SW480 (cell line): ENCODE data around the gene CKAP2L.
A peak's percentile ranks its signal among the peaks of the same experiment; 100 is the strongest.

ENCODE experiments used
- DNase-seq: peaks from one replicate; pipeline ENCODE4 v3.0.0-alpha.2; 2016; ENCODE audit warnings: low spot score

The CKAP2L gene

GRCh38 chr2:112791693-112792230 lies 27.4 kb upstream of the CKAP2L start:
- no peak for DNase-seq

- DNase-seq = no peak
These were observed 26.6 kb upstream of the CKAP2L start for GRCh38 chr2:112791019-112791418.

DNA sequence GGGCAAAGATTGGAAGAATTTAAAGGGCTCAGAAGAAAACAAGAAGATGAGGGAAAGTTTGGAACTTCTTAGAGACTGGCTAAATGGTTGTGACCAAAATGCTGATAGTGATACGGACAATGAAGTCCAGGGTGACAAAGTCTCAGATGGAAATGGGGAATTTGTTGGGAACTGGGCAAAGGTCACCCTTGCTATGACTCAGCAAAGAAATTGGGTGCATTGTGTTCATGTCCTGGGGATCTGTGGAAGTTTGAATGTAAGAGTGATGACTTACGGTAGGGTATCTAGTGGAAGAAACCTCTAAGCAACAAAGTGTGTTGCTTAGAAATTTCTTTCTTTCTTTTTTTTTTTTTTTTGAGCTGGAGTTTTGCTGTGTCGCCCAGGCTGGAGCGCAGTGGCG lies 25.9 kb upstream of the CKAP2L start:
- peak; percentile 34 for DNase-seq

GRCh38 chr2:112789186-112789585 lies 24.8 kb upstream of the CKAP2L start:
- DNase-seq = no peak

DNA sequence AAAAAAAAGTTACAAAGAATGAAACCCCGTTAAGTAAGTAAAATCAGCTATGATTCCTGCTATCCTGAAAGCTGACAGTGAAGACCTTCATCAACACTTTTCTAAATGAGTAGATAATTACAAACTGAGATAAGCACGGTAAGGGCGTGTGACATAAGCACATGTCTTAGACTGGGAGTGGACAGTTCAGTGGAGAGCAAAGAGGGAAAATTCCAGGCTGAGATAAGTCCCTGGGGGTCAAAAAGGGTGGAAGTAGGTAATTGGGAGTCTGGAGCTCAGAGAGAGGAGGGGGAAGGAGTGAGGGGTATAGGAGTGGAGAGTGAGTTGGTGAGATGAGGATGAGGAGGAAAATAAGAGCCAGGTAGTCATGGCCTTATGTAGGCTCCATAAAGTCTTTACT lies 24.2 kb upstream of the CKAP2L start:
- no peak for DNase-seq

DNA sequence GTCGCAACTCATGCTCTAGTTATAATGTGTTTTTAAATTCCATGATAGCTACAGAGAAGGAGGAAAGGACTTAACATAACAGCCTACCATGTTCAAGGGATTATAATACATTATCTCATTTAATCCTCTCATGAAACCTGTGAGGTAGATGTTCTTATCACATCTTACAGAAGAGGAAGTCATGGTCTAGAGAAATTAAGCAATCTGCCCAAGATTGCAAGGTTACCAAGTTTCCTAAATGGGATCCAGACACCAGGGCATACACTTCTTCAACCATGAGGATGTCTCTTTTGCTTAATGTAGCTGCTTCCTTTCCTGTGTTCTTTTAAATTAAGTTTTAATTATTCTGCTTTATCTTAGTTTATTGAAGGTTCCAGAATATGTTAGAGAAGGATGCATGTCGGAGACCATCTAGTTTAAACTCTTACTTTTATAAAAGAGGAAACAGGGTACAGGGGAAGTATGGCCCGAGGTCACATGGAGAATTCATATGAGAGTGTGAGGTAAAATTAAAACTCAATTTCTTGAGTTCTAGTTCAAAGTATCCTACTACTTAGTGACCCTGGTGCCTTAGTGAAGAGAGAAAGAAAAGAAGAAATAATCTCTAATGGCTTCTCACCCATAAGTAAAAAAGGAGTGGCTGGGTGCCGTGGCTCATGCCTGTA lies 23.5 kb upstream of the CKAP2L start:
- no peak for DNase-seq

- no peak for DNase-seq
These were observed 22.9 kb upstream of the CKAP2L start for GRCh38 chr2:112787294-112787693.

- DNase-seq = no peak
These were observed 20.1 kb upstream of the CKAP2L start, which contains the start of gene IL1A for GRCh38 chr2:112784199-112785189. TSS of gene IL1A (minus strand) at chr2:112784493. CDS start at chr2:112783770, 723 bp downstream.

- DNase-seq = no peak
These were observed 18.8 kb upstream of the CKAP2L start for GRCh38 chr2:112783187-112783714.

DNA sequence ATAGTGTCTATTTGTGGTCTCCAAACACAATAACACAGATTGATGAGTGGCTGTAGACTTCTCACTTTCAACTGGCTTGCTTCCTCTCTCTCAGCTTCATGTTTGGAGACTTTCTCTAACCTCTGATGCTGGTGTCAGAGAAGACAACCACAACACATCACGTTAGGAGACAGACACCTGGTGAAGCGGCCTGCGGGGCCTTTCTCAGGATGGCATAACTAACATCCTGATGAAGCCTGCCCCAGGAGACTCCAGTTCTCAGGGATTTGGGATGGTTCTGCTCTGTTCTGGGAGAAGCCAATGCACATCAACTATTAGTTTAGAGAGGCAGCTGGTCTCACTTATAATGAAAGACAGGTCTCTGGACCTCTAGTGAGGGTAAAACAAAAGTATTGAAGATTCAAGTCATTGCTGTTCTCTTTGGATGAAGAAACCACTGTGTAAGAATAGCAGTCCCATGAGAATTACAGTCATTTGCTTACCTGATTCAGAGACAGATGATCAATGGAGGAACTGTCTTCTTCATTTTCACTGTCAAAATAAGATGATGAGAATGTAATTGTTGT lies 17.9 kb upstream of the CKAP2L start:
- no peak for DNase-seq

GRCh38 chr2:112779598-112779997 lies 15.2 kb upstream of the CKAP2L start:
- no peak for DNase-seq

- peak; percentile 27 for DNase-seq
These were observed 12.6 kb upstream of the CKAP2L start for GRCh38 chr2:112777036-112777435.

DNA sequence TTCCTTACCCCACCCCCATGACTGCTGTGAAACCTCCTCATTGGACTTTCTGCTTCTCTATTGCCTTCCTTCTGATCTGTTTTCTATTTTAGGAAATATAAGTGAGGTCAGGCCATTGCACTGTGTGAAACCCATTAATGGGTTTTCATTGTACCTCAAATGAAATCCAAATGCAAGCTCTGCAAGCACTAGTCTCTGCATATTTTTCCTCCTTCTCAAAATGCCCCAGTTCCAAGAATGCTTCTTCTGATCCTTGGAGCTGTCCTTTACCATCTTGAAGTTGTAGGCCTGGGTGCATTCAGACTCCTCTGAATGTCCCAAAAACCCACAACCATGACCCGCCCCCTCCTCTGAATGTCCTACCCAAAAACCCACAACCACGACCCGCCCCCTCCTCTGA lies 11.7 kb upstream of the CKAP2L start:
- no peak for DNase-seq

DNA sequence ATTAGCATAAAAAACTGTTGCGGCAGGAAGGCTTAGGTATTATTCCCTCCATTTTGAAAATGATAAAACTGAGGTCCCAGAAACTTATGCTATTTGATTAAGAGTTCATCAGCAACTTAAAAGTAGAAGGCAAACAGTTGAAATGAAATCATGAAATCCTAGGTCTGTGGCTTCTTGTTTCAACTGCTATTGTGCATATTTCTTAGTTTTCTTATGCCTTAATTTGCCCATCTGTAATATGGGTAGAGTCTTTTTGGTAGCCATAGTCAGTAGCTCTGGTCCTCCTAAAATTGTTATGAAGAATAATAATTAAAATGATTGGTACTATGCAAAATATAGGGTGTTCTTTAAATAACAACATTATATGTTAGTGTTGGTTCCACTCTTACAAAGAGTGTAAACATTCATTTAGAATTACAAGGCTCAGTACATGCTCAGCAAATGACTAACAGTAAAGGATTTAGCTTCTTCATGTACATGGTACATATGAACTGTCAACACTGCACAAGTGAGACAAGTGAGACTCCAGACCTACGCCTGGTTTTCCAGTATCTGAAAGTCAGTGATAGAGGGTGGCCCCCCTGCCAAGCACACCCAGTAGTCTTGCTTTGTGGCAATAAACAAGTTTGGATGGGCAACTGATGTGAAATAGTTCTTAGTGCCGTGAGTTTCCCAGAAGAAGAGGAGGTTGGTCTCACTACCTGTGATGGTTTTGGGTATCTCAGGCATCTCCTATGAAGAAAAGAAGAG lies 10.3 kb upstream of the CKAP2L start:
- DNase-seq = no peak

GRCh38 chr2:112773556-112773955 lies 9.1 kb upstream of the CKAP2L start:
- DNase-seq = no peak

- no peak for DNase-seq
These were observed 8.6 kb upstream of the CKAP2L start for GRCh38 chr2:112772911-112773475.

DNA sequence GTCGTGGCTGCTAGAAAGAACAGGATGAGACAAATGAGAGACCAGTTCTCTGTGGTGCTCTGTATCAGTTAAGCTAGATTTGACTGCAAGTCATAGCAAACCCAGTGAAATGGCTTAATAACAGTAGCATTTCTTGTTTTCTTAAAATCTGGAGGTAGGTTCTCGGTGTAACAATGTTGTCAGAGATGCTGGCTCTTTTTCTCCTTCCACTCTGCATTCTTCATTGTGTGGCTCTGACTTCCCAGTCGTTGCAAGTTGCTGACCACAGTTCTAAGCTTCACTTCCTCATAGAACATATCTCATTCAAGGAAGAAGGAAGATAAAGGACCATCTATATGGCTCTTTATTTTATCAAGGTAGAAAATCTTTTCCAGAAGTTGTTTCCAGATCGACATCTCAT lies 7.9 kb upstream of the CKAP2L start:
- no peak for DNase-seq

DNA sequence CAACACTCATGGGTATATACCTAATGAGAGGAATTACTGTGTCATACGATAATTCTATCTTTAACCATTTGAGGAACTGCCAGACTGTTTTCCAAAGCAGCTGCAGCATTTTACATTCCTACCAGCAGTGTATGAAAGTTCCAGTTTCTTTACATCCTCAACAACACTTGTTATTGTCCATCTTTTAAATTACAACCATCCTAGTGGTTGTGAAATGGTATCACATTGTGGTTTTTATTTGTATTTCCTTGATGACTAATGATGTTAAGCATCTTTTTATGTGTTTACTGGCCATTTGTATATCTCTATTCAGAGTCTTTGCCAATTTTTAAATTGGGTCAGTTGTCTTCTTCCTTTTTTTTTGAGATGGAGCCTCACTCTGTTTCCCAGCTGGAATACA lies 4.0 kb upstream of the CKAP2L start:
- peak; percentile 33 for DNase-seq

DNA sequence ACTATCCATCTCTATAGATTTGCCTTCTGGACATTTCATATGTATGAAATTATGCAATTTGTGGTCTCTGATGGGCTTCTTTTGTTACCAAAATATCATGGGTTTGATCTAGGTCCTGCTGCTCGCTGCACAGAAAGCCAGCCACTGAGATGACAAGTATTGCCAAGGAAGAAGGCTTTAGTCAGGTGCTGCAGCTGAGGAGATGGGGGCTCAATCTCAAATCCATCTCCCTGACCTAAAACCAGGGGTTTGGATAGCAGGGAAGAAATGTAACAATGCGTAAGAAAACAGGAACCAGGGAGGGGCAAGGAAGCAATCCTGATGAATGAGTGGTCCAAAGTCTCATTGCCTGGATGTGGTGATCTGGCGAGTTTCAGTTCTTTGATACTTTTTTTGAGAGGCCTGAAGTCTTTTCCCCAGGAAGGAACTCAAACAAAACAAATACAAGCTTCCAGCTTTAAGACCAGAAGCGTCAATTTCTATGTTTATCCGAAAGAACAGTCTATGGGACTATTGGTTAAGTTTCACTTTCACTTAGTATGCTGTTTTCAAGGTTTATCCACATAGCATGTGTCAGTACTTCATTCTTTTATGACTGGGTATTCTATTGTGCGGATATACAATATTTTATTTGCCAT lies 3.4 kb upstream of the CKAP2L start:
- no peak for DNase-seq

- DNase-seq = no peak
These were observed 842 bp upstream of the CKAP2L start for GRCh38 chr2:112765251-112765650.

GRCh38 chr2:112762276-112762675 lies 2.1 kb downstream of the CKAP2L start:
- no peak for DNase-seq
